ENCODE results near the gene EID2B. TPM values are rescaled to one million over a fixed set of nuclear protein-coding genes. Genes with fewer than 3 reads are reported as not detected.

Gene EID2B
- total RNA-seq, 1 donor from 2014 or later: 3.2 TPM

- Mint-ChIP-seq H3K4me3 (ENCODE audit: unreplicated experiment) (no peak overlapping the region), H3K27ac (ENCODE audit: unreplicated experiment) (no peak overlapping the region), H3K4me1 (ENCODE audit: unreplicated experiment) (no peaks in the 10 kb centered on the region), H3K36me3 (ENCODE audit: low read depth, unreplicated experiment) (no peaks in the 10 kb centered on the region), H3K27me3 (ENCODE audit: unreplicated experiment) (no peaks in the 10 kb centered on the region), H3K9me3 (ENCODE audit: unreplicated experiment) (no peaks in the 10 kb centered on the region)
- no peak for TF ChIP-seq CTCF (IDR thresholded peaks at IDR 0.05; ENCODE audit: unreplicated experiment)
- DNase-seq (ENCODE audit: low spot score): no peak
These were observed 17.5 kb upstream of the EID2B start for GRCh38 chr19:39550197-39550596.

GRCh38 chr19:39546599-39546998 is 13.9 kb upstream of the EID2B start:
- no peaks in the 10 kb centered on the region for H3K36me3 Mint-ChIP-seq (ENCODE audit: low read depth, unreplicated experiment)
- no peak for DNase-seq (ENCODE audit: low spot score)
- H3K27me3 Mint-ChIP-seq (ENCODE audit: unreplicated experiment): peaks cover 8% of the 10 kb centered on the region
- no peaks in the 10 kb centered on the region for H3K9me3 Mint-ChIP-seq (ENCODE audit: unreplicated experiment)
- H3K4me1 Mint-ChIP-seq (ENCODE audit: unreplicated experiment): peaks cover 13% of the 10 kb centered on the region
- TF ChIP-seq CTCF (IDR thresholded peaks at IDR 0.05; ENCODE audit: unreplicated experiment): no peak
- H3K27ac Mint-ChIP-seq (ENCODE audit: unreplicated experiment): no peak overlapping the region
- no peak overlapping the region for H3K4me3 Mint-ChIP-seq (ENCODE audit: unreplicated experiment)

GRCh38 chr19:39544911-39545310 is 12.3 kb upstream of the EID2B start:
- peaks cover 5% of the 10 kb centered on the region for H3K36me3 Mint-ChIP-seq (ENCODE audit: low read depth, unreplicated experiment)
- peaks cover 13% of the 10 kb centered on the region for H3K27me3 Mint-ChIP-seq (ENCODE audit: unreplicated experiment)
- H3K4me1 Mint-ChIP-seq (ENCODE audit: unreplicated experiment): peaks cover 25% of the 10 kb centered on the region
- DNase-seq (ENCODE audit: low spot score): no peak
- TF ChIP-seq CTCF (IDR thresholded peaks at IDR 0.05; ENCODE audit: unreplicated experiment): no peak
- no peaks in the 10 kb centered on the region for H3K9me3 Mint-ChIP-seq (ENCODE audit: unreplicated experiment)
- peak overlapping the region; percentile 79 for H3K27ac Mint-ChIP-seq (ENCODE audit: unreplicated experiment)
- no peak overlapping the region for H3K4me3 Mint-ChIP-seq (ENCODE audit: unreplicated experiment)

- no peak overlapping the region for H3K4me3 Mint-ChIP-seq (ENCODE audit: unreplicated experiment)
- H3K4me1 Mint-ChIP-seq (ENCODE audit: unreplicated experiment): peaks cover 26% of the 10 kb centered on the region
- H3K36me3 Mint-ChIP-seq (ENCODE audit: low read depth, unreplicated experiment): peaks cover 5% of the 10 kb centered on the region
- no peak for TF ChIP-seq CTCF (IDR thresholded peaks at IDR 0.05; ENCODE audit: unreplicated experiment)
- DNase-seq (ENCODE audit: low spot score): no peak
- peaks cover 14% of the 10 kb centered on the region for H3K27me3 Mint-ChIP-seq (ENCODE audit: unreplicated experiment)
- H3K9me3 Mint-ChIP-seq (ENCODE audit: unreplicated experiment): no peaks in the 10 kb centered on the region
- H3K27ac Mint-ChIP-seq (ENCODE audit: unreplicated experiment): no peak overlapping the region
These were observed 11.7 kb upstream of the EID2B start for GRCh38 chr19:39544226-39544903.

- H3K4me1 Mint-ChIP-seq (ENCODE audit: unreplicated experiment): peaks cover 33% of the 10 kb centered on the region
- DNase-seq (ENCODE audit: low spot score): no peak
- H3K4me3 Mint-ChIP-seq (ENCODE audit: unreplicated experiment): no peak overlapping the region
- H3K27me3 Mint-ChIP-seq (ENCODE audit: unreplicated experiment): peaks cover 15% of the 10 kb centered on the region
- no peak overlapping the region for H3K27ac Mint-ChIP-seq (ENCODE audit: unreplicated experiment)
- no peak for TF ChIP-seq CTCF (IDR thresholded peaks at IDR 0.05; ENCODE audit: unreplicated experiment)
- peaks cover 5% of the 10 kb centered on the region for H3K36me3 Mint-ChIP-seq (ENCODE audit: low read depth, unreplicated experiment)
- no peaks in the 10 kb centered on the region for H3K9me3 Mint-ChIP-seq (ENCODE audit: unreplicated experiment)
These were observed 10.8 kb upstream of the EID2B start for GRCh38 chr19:39543477-39543857.
